ENCODE results near the gene OR56B1.

OR56B1 gene

GRCh38 chr11:5737091-5737490 lies 843 bp downstream of the OR56B1 start:
- no peak for DNase-seq

GRCh38 chr11:5737670-5738392 lies 1.6 kb downstream of the OR56B1 start:
- no peak for DNase-seq

GRCh38 chr11:5738431-5738830 lies 2.2 kb downstream of the OR56B1 start:
- DNase-seq: no peak

GRCh38 chr11:5746614-5747013 lies 10.4 kb downstream of the OR56B1 start:
- DNase-seq: no peak

- DNase-seq: no peak
Measured at GRCh38 chr11:5749836-5750235, 13.6 kb downstream of the OR56B1 start.

GRCh38 chr11:5753943-5754342 lies 17.7 kb downstream of the OR56B1 start, which contains the start of gene OR52N4:
Gene OR52N4, plus strand, starts transcription at chr11:5754243. Its CDS starts 498 bp downstream, at chr11:5754741.
- DNase-seq: no peak

- DNase-seq: no peak
Measured at GRCh38 chr11:5767056-5767455, 30.8 kb downstream of the OR56B1 start.

GRCh38 chr11:5783255-5783654 lies 47.0 kb downstream of the OR56B1 start, which contains the start of gene OR52N5:
Gene OR52N5, minus strand, starts transcription at chr11:5783355. Its CDS starts 4,721 bp downstream, at chr11:5778634.
- no peak for DNase-seq

All from effector CD4-positive, alpha-beta T cell (primary cell).